GM18499 (cell line): ENCODE measurements around the gene OSM.
"Not testable (repeated sequence)": the region's sequence is repeated elsewhere in the genome, so short reads cannot be mapped to it uniquely, and the experiment has no call there.

Source experiments
- ATAC-seq: cut with Tn5 transposase; IDR thresholded peaks from one replicate; pipeline ENCODE4 v1.9.1; 2021; ENCODE audit warnings: moderate number of reproducible peaks; ENCODE audit not compliant: insufficient read depth, unreplicated experiment

OSM gene

DNA sequence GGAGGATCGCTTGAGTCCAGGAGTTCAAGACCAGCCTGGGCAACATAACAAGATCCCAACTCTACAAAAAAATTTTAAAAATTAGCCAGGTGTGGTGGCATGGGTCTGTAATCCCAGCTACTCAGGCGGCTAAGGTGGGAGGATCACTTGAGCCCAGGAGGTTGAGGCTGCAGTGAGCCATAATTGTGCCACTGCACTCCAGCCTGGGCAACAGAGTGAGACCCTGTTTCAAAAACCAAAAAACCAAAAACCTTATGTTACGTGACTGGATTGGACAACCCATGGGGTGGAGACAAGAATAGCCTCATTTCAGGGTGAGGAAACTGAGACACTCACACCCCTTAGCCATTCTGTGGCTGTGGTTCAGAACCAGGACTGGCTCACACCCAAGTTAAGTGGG, 50.4 kb downstream of the OSM start:
- ATAC-seq, result not testable (repeated sequence)

DNA sequence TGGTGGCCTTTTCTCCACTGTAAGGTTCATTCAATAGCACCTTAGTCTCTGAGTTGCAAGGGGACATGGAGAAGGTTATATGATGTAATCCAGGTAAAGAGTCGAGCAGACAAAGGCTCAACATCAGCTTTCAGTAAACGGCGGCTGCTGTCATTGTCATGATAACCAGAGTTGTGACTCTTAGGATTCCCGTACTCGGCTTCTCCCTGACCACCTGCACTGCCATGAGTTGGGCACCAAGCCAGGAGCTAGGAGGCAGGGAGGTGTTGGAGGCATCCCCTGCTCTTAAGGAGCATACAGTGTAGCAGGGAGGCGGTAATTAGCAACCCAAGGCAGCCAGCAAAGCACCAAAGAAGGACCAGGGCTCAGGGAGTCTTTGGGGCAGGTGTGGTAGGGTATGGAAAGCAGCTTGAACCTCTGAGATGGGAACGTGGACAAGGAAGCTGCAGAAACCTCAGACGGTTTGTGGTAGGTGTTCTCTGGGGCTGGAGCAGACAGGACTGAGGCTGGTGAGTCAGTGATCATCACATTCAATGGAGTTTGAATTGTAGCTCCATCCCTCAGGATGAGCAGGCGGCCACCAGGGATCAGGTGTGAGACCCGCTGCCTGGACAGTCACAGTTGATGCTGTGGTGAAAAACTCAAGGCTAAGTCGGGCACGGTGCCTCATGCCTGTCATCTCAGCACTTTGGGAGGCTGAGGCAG, 51.8 kb downstream of the OSM start:
- no peak for ATAC-seq

DNA sequence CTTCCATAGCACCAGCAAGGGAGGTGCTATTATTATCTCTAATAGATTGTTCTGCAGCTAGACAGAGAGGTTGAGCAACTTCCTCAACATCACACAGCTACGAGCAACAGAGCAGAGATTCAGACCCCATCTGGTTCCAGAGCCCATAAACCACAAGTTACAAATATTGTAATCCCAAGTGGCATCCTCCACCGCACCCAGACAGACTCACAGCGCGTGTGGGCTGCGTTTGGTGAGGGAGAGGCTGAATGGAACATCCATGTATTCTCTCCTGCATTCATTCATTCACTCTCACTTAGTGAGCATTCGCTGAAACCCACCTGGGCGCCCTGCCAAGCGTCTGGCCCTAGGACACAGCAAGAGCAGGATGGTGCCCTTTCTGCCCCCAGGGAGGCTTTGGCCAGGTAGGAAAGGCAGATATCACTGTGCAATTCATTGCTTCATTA, 53.6 kb downstream of the OSM start:
- ATAC-seq, result no peak
